ENCODE data around the gene ANKRD22. TPM values are rescaled to one million over a fixed set of nuclear protein-coding genes. Genes with fewer than 3 reads are reported as not detected.

ANKRD22 gene
- total and polyA plus RNA-seq, 2 donors (not counting 3 experiments of a cell fraction or from before 2014, with no cell fraction given): not detected

DNA sequence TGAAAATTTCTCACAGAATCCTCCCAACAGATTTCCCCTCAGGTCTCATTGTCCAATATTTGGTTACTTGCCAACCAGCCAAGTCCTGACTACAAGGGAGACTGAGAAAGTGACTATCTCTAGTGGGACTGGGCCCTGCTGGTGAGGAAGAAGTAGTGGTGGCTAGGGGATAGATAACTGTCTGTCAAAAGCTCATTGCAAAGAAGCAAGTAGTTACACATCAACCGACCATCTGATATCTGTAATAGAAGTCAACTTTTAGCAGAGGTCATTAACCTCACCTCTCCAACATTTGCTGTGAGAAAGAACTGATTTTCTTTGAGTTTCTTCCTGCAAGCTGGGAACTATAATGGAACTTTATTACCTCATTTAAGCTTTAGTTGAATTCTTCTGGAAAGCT is 43.6 kb upstream of the ANKRD22 start:
- H3K9me3 ChIP-seq (replicated peaks; ENCODE audit: control insufficient read depth, insufficient read depth, low read length): no peaks in the 10 kb centered on the region
- TF ChIP-seq JUN (IDR thresholded peaks at IDR 0.05; ENCODE audit: borderline replicate concordance, insufficient read depth, insufficient read length, low read depth) (no peak), EZH2 (IDR thresholded peaks at IDR 0.05; ENCODE audit: borderline replicate concordance, low read depth, low read length, severe bottlenecking) (no peak), POLR2AphosphoS5 (IDR thresholded peaks at IDR 0.05; ENCODE audit: insufficient read depth, low read depth, low read length) (no peak), POLR2A (IDR thresholded peaks at IDR 0.05; ENCODE audit: low read depth, low read length) (no peak), MYC (IDR thresholded peaks at IDR 0.05; ENCODE audit: low read depth, low read length) (no peak), GATA2 (IDR thresholded peaks at IDR 0.05; ENCODE audit: insufficient read depth, insufficient read length, low read depth, low read length) (no peak), FOS (IDR thresholded peaks at IDR 0.05; ENCODE audit: borderline replicate concordance, insufficient read depth, low read length) (no peak)
- TF ChIP-seq, protein P1, sequence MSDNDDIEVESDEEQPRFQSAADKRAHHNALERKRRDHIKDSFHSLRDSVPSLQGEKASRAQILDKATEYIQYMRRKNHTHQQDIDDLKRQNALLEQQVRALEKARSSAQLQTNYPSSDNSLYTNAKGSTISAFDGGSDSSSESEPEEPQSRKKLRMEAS (IDR thresholded peaks at IDR 0.05; ENCODE audit: insufficient read depth, insufficient read length): no peak
- TF ChIP-seq, protein P2, sequence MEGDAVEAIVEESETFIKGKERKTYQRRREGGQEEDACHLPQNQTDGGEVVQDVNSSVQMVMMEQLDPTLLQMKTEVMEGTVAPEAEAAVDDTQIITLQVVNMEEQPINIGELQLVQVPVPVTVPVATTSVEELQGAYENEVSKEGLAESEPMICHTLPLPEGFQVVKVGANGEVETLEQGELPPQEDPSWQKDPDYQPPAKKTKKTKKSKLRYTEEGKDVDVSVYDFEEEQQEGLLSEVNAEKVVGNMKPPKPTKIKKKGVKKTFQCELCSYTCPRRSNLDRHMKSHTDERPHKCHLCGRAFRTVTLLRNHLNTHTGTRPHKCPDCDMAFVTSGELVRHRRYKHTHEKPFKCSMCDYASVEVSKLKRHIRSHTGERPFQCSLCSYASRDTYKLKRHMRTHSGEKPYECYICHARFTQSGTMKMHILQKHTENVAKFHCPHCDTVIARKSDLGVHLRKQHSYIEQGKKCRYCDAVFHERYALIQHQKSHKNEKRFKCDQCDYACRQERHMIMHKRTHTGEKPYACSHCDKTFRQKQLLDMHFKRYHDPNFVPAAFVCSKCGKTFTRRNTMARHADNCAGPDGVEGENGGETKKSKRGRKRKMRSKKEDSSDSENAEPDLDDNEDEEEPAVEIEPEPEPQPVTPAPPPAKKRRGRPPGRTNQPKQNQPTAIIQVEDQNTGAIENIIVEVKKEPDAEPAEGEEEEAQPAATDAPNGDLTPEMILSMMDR (IDR thresholded peaks at IDR 0.05; ENCODE audit: extremely low read depth in 1 of 2, insufficient read depth in 1 of 2, low read depth in 1 of 2, low read length in 2 of 2): no peak
- no peak overlapping the region for H2AFZ ChIP-seq (ENCODE audit: low read depth, low read length)
- BruUV-seq (replicated peaks): no TSS peak
- H3K27me3 ChIP-seq (ENCODE audit: control insufficient read depth in 2 of 2, insufficient read depth in 2 of 2, low read length in 2 of 2): no peaks in the 10 kb centered on the region
- intact Hi-C loops (cut with micrococcal nuclease): no loop called here
- FAIRE-seq (no peak), DNase-seq (ENCODE audit: low read depth, low spot score) (no peak)
- CTCF ChIA-PET: interaction anchor here (1.1 kb wide), 1 partner anchor 10 kb away, joined by 3 read pairs; no protein-coding TSS in a partner anchor
- POLR2A ChIA-PET: no interaction called here
- H3K9ac ChIP-seq (replicated peaks; ENCODE audit: extremely low read depth, insufficient read depth, low read length): no peak overlapping the region
- no peak overlapping the region for H3K27ac ChIP-seq (ENCODE audit: insufficient read depth, low read depth, low read length)
- dilution Hi-C loops (cut with MboI; ENCODE audit: extremely low pct_ligation_motif_present, low sequenced_read_pairs): no loop called here
- H3K9me1 ChIP-seq (replicated peaks; ENCODE audit: control insufficient read depth, extremely low read depth, insufficient read depth, low read length): no peaks in the 10 kb centered on the region
- no peaks in the 10 kb centered on the region for H3K4me1 ChIP-seq (ENCODE audit: control insufficient read depth, extremely low read depth, insufficient read depth, low read length)
- H3K4me2 ChIP-seq (ENCODE audit: insufficient read depth, low read length): no peak overlapping the region
- no peaks in the 10 kb centered on the region for H3K36me3 ChIP-seq (ENCODE audit: control insufficient read depth in 2 of 2, extremely low read depth in 1 of 2, insufficient read depth in 2 of 2, low read length in 2 of 2)
- no peak overlapping the region for H3K4me3 ChIP-seq (replicated peaks in 1 of 3; ENCODE audit: insufficient read depth in 1 of 3, low read depth in 1 of 3, low read length in 3 of 3)
- H3K79me2 ChIP-seq (ENCODE audit: control insufficient read depth, insufficient read depth, low read length): no peaks in the 10 kb centered on the region
- no peaks in the 10 kb centered on the region for H4K20me1 ChIP-seq (replicated peaks; ENCODE audit: control insufficient read depth, extremely low read depth, insufficient read depth, low read length)
